ENCODE data around the gene TMEM128.
"Not testable (repeated sequence)": the region's sequence is repeated elsewhere in the genome, so short reads cannot be mapped to it uniquely, and the experiment has no call there.

The TMEM128 gene

GRCh38 chr4:4248029-4248884 is at the start of gene TMEM128:
TSS of gene TMEM128 (minus strand) at chr4:4248223. CDS start at chr4:4248202, 21 bp downstream.
- peak; percentile 81 for DNase-seq

GRCh38 chr4:4296283-4296846 is 48.3 kb upstream of the TMEM128 start:
- DNase-seq: no peak

GRCh38 chr4:4293279-4293678 is 45.3 kb upstream of the TMEM128 start:
- no peak for DNase-seq

- DNase-seq: peak; percentile 69
These were observed 42.2 kb upstream of the TMEM128 start, which contains the start of the genes LYAR and ZBTB49 for GRCh38 chr4:4289941-4290850. TSS of gene LYAR (minus strand) at chr4:4290154. CDS start at chr4:4283742, 6,412 bp downstream. TSS of gene ZBTB49 (plus strand) at chr4:4290251. CDS start at chr4:4299946, 9,695 bp downstream.

- DNase-seq: no peak
These were observed 41.5 kb upstream of the TMEM128 start for GRCh38 chr4:4289597-4289940.

- no peak for DNase-seq
These were observed 41.0 kb upstream of the TMEM128 start for GRCh38 chr4:4289055-4289454.

- no peak for DNase-seq
These were observed 40.1 kb upstream of the TMEM128 start for GRCh38 chr4:4288098-4288497.

GRCh38 chr4:4284827-4285618 is 37.0 kb upstream of the TMEM128 start:
- no peak for DNase-seq

- DNase-seq: no peak
These were observed 33.8 kb upstream of the TMEM128 start for GRCh38 chr4:4281787-4282186.

- DNase-seq: no peak
These were observed 29.5 kb upstream of the TMEM128 start for GRCh38 chr4:4277531-4277930.

GRCh38 chr4:4274226-4274625 is 26.2 kb upstream of the TMEM128 start:
- DNase-seq: no peak

GRCh38 chr4:4271912-4272311 is 23.9 kb upstream of the TMEM128 start:
- no peak for DNase-seq

- peak; percentile 20 for DNase-seq
These were observed 22.5 kb upstream of the TMEM128 start for GRCh38 chr4:4270529-4270928.

- peak; percentile 37 for DNase-seq
These were observed 21.8 kb upstream of the TMEM128 start for GRCh38 chr4:4269856-4270255.

GRCh38 chr4:4269331-4269731 is 21.3 kb upstream of the TMEM128 start:
- no peak for DNase-seq

GRCh38 chr4:4268776-4269175 is 20.8 kb upstream of the TMEM128 start:
- no peak for DNase-seq

- DNase-seq: no peak
These were observed 20.0 kb upstream of the TMEM128 start for GRCh38 chr4:4267981-4268380.

GRCh38 chr4:4260185-4260751 is 12.2 kb upstream of the TMEM128 start:
- DNase-seq: peak; percentile 64

GRCh38 chr4:4259484-4260100 is 11.6 kb upstream of the TMEM128 start:
- no peak for DNase-seq

- not testable (repeated sequence) for DNase-seq
These were observed 9.7 kb upstream of the TMEM128 start for GRCh38 chr4:4257705-4258104.

- DNase-seq: no peak
These were observed 8.8 kb upstream of the TMEM128 start for GRCh38 chr4:4256799-4257198.

GRCh38 chr4:4254666-4255065 is 6.6 kb upstream of the TMEM128 start:
- no peak for DNase-seq
